ENCODE results near the gene PCDH9. TPM values are rescaled to one million over a fixed set of nuclear protein-coding genes. Genes with fewer than 3 reads are reported as not detected.

Gene PCDH9
- total RNA-seq, 4 donors from 2014 or later: 0.37 to 2.4 (median 1.5) TPM

DNA sequence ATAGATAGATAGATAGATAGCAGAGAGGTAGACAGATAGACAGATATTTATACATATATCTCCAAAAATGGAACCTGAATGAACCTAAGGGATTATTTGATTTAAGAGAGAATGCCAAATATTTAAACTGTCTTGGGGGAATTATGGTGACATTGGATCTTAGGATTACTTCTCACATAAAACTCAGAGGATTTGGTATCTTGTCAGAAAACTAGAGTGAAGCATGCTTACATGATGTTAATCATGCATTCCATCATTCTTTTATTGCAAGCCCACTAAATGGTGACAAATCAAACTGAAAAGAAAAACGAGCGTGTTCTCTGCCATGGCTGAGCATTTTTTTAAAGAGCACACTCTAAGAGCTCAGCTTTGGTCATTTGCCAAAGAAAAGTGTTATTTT is 165.2 kb downstream of the PCDH9 start:
- H3K9me3 ChIP-seq: no peaks in the 10 kb centered on the region
- intact Hi-C loops (cut with DNase I; ENCODE audit: low total_unique reads) (no loop called here), in situ Hi-C loops (cut with MboI; ENCODE audit: low pct_ligation_motif_present in 1 of 4, low pct_unique_long_range_greater_than_20kb in 1 of 4, low sequenced_read_pairs in 3 of 4) (no loop called here)
- no peaks in the 10 kb centered on the region for H3K4me1 ChIP-seq
- H3K27ac ChIP-seq: no peak overlapping the region
- whole genome bisulfite sequencing, 2 donors (ENCODE audit: low coverage in 1 of 2): 47 to 61% methylated on average over 2 of the region's 2 CpGs
- TF ChIP-seq EP300 (IDR thresholded peaks at IDR 0.05; ENCODE audit: low read depth): no peak
- TF ChIP-seq CTCF (IDR thresholded peaks at IDR 0.05): no peak
- TF ChIP-seq POLR2A (IDR thresholded peaks at IDR 0.05): no peak
- no peak for TF ChIP-seq POLR2AphosphoS5 (IDR thresholded peaks at IDR 0.05)
- no peaks in the 10 kb centered on the region for H3K36me3 ChIP-seq
- H3K4me3 ChIP-seq: no peak overlapping the region
- no peak for DNase-seq
- no peaks in the 10 kb centered on the region for H3K27me3 ChIP-seq

- Histone ChIP-seq H3K27ac (no peak overlapping the region), H3K9me3 (no peaks in the 10 kb centered on the region), H3K4me1 (no peaks in the 10 kb centered on the region), H3K27me3 (no peaks in the 10 kb centered on the region), H3K4me3 (no peak overlapping the region), H3K36me3 (no peaks in the 10 kb centered on the region)
- DNase-seq: no peak
- TF ChIP-seq POLR2AphosphoS5 (IDR thresholded peaks at IDR 0.05) (no peak), POLR2A (IDR thresholded peaks at IDR 0.05) (no peak), EP300 (IDR thresholded peaks at IDR 0.05; ENCODE audit: low read depth) (no peak), CTCF (IDR thresholded peaks at IDR 0.05) (no peak)
- intact Hi-C loops (cut with DNase I; ENCODE audit: low total_unique reads) (no loop called here), in situ Hi-C loops (cut with MboI; ENCODE audit: low pct_ligation_motif_present in 1 of 4, low pct_unique_long_range_greater_than_20kb in 1 of 4, low sequenced_read_pairs in 3 of 4) (no loop called here)
- WGBS, 2 donors (ENCODE audit: low coverage in 1 of 2): 86 to 91% methylated on average over 1 to 3 of the region's 3 CpGs
Observed at GRCh38 chr13:67063036-67063435, 167.1 kb downstream of the PCDH9 start.

GRCh38 chr13:67062160-67062559 is 168.0 kb downstream of the PCDH9 start:
- Histone ChIP-seq H3K9me3 (no peaks in the 10 kb centered on the region), H3K27me3 (no peaks in the 10 kb centered on the region), H3K4me1 (no peaks in the 10 kb centered on the region), H3K4me3 (no peak overlapping the region), H3K36me3 (no peaks in the 10 kb centered on the region), H3K27ac (no peak overlapping the region)
- intact Hi-C loops (cut with DNase I; ENCODE audit: low total_unique reads): no loop called here
- in situ Hi-C loops (cut with MboI; ENCODE audit: low pct_ligation_motif_present in 1 of 4, low pct_unique_long_range_greater_than_20kb in 1 of 4, low sequenced_read_pairs in 3 of 4): no loop called here
- TF ChIP-seq POLR2A (IDR thresholded peaks at IDR 0.05): no peak
- TF ChIP-seq EP300 (IDR thresholded peaks at IDR 0.05; ENCODE audit: low read depth): no peak
- no peak for TF ChIP-seq POLR2AphosphoS5 (IDR thresholded peaks at IDR 0.05)
- no peak for TF ChIP-seq CTCF (IDR thresholded peaks at IDR 0.05)
- DNase-seq: no peak

- no peaks in the 10 kb centered on the region for H3K36me3 ChIP-seq
- DNase-seq: no peak
- WGBS, 2 donors (ENCODE audit: low coverage in 1 of 2): 29 to 60% methylated on average over 5 of the region's 5 CpGs
- in situ Hi-C loops (cut with MboI; ENCODE audit: low pct_ligation_motif_present in 1 of 4, low pct_unique_long_range_greater_than_20kb in 1 of 4, low sequenced_read_pairs in 3 of 4): no loop called here
- no peaks in the 10 kb centered on the region for H3K9me3 ChIP-seq
- no peak overlapping the region for H3K4me3 ChIP-seq
- H3K4me1 ChIP-seq: no peaks in the 10 kb centered on the region
- TF ChIP-seq EP300 (IDR thresholded peaks at IDR 0.05; ENCODE audit: low read depth) (no peak), POLR2A (IDR thresholded peaks at IDR 0.05) (no peak), CTCF (IDR thresholded peaks at IDR 0.05) (no peak), POLR2AphosphoS5 (IDR thresholded peaks at IDR 0.05) (no peak)
- H3K27ac ChIP-seq: no peak overlapping the region
- intact Hi-C loops (cut with DNase I; ENCODE audit: low total_unique reads): no loop called here
- no peaks in the 10 kb centered on the region for H3K27me3 ChIP-seq
Observed at GRCh38 chr13:67061750-67062149, 168.4 kb downstream of the PCDH9 start.
